ENCODE results near the gene ACTN4.

DNA sequence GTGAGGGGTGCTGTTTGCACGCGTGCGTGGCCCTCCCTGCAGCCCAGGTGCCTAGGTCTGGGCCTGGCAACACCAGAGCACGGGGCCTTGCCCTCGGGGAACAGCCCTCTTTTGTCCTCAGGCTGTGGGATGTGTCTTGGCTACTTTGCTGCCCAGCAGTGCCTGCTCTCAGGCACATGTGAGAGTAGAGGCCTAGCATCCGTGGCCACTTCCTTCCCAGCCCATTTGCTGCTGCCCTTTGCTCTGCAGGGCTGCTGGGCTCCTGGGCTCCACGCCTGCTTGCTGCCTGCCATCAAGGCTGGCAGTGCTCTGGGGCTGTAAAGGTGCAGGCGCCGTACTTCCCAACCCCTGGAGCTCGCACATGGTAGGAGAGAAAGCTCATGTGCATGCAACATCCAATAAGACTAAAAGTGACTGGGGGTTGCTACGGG lies 50.2 kb downstream of the ACTN4 start:
- TF ChIP-seq CTCF (IDR thresholded peaks at IDR 0.05) (no peak), EZH2 (IDR thresholded peaks at IDR 0.05) (no peak), EZH2phosphoT487 (IDR thresholded peaks at IDR 0.05) (no peak)

Measured in neural progenitor cell (in vitro differentiated cells).